Nephron progenitor cell (in vitro differentiated cells): ENCODE data around the gene CBX3.
"Not testable (repeated sequence)": the region's sequence is repeated elsewhere in the genome, so short reads cannot be mapped to it uniquely, and the experiment has no call there.

Experiments used
- DNase-seq: peaks from one replicate; pipeline ENCODE4 v3.0.0; 2021
- H3K27ac Mint-ChIP-seq: 2 replicates; pipeline ENCODE4 v1.8.0; 2021; ENCODE audit warnings: mild to moderate bottlenecking, moderate library complexity, mixed read lengths
- H3K27me3 Mint-ChIP-seq: 2 replicates; pipeline ENCODE4 v1.8.0; 2021; ENCODE audit warnings: mild to moderate bottlenecking, low read depth, mixed read lengths; ENCODE audit not compliant: poor library complexity
- H3K36me3 Mint-ChIP-seq: 2 replicates; pipeline ENCODE4 v1.8.0; 2021; ENCODE audit warnings: low read depth, mixed read lengths
- H3K4me1 Mint-ChIP-seq: 2 replicates; pipeline ENCODE4 v1.8.0; 2021; ENCODE audit warnings: mixed read lengths
- H3K4me3 Mint-ChIP-seq: 2 replicates; pipeline ENCODE4 v1.8.0; 2021; ENCODE audit warnings: mild to moderate bottlenecking, moderate library complexity, mixed read lengths
- H3K9me3 Mint-ChIP-seq: 2 replicates; pipeline ENCODE4 v1.8.0; 2021; ENCODE audit warnings: mild to moderate bottlenecking, moderate library complexity, mixed read lengths
- CTCF ChIP-seq: fragments of 200-600 bp; sonication (generic); IDR thresholded peaks from 2 replicates; pipeline ENCODE4 v1.5.0; 2021; ENCODE audit warnings: antibody characterized with exemption

Gene CBX3

GRCh38 chr7:26182283-26182682, 19.3 kb upstream of the CBX3 start:
- Mint-ChIP-seq H3K9me3 (peaks cover 10% of the 10 kb centered on the region), H3K27me3 (no peaks in the 10 kb centered on the region), H3K4me1 (peaks cover 17% of the 10 kb centered on the region), H3K4me3 (no peak overlapping the region), H3K36me3 (peaks cover 17% of the 10 kb centered on the region), H3K27ac (no peak overlapping the region)
- TF ChIP-seq CTCF = no peak
- DNase-seq = no peak

GRCh38 chr7:26182706-26183105, 18.8 kb upstream of the CBX3 start:
- Mint-ChIP-seq H3K36me3 (peaks cover 13% of the 10 kb centered on the region), H3K4me1 (peaks cover 17% of the 10 kb centered on the region), H3K27me3 (no peaks in the 10 kb centered on the region), H3K27ac (peak overlapping the region; percentile 31), H3K9me3 (peaks cover 6% of the 10 kb centered on the region), H3K4me3 (no peak overlapping the region)
- no peak for TF ChIP-seq CTCF
- DNase-seq = no peak

GRCh38 chr7:26183545-26184280, 17.8 kb upstream of the CBX3 start:
- no peak for DNase-seq
- no peak for TF ChIP-seq CTCF
- Mint-ChIP-seq H3K36me3 (peaks cover 11% of the 10 kb centered on the region), H3K4me3 (no peak overlapping the region), H3K27me3 (no peaks in the 10 kb centered on the region), H3K4me1 (peaks cover 17% of the 10 kb centered on the region), H3K27ac (peak overlapping the region; percentile 11), H3K9me3 (no peaks in the 10 kb centered on the region)

GRCh38 chr7:26184281-26185101, 17.1 kb upstream of the CBX3 start:
- not testable (repeated sequence) for H3K9me3 Mint-ChIP-seq, H3K4me3 Mint-ChIP-seq, DNase-seq, H3K27me3 Mint-ChIP-seq
- Mint-ChIP-seq H3K27ac (peak overlapping the region; percentile 57), H3K4me1 (peaks cover 17% of the 10 kb centered on the region), H3K36me3 (peaks cover 19% of the 10 kb centered on the region)

GRCh38 chr7:26185131-26185843, 16.3 kb upstream of the CBX3 start:
- no peaks in the 10 kb centered on the region for H3K9me3 Mint-ChIP-seq
- peaks cover 27% of the 10 kb centered on the region for H3K36me3 Mint-ChIP-seq
- no peak for TF ChIP-seq CTCF
- H3K4me3 Mint-ChIP-seq = no peak overlapping the region
- H3K27me3 Mint-ChIP-seq = no peaks in the 10 kb centered on the region
- no peak for DNase-seq
- peaks cover 11% of the 10 kb centered on the region for H3K4me1 Mint-ChIP-seq
- peak overlapping the region; percentile 57 for H3K27ac Mint-ChIP-seq

- Mint-ChIP-seq H3K9me3 (no peaks in the 10 kb centered on the region), H3K4me1 (peaks cover 7% of the 10 kb centered on the region), H3K4me3 (no peak overlapping the region), H3K36me3 (peaks cover 32% of the 10 kb centered on the region), H3K27ac (peak overlapping the region; percentile 57), H3K27me3 (no peaks in the 10 kb centered on the region)
- no peak for DNase-seq
- TF ChIP-seq CTCF = no peak
Observed at GRCh38 chr7:26185844-26186180, 15.7 kb upstream of the CBX3 start.
